ENCODE results near the gene EXOC3. TPM values are rescaled to one million over a fixed set of nuclear protein-coding genes. Genes with fewer than 3 reads are reported as not detected.

EXOC3 gene
- total RNA-seq, 3 donors from 2014 or later, result 49.8 to 63.7 (median 53.3) TPM

- H3K27ac ChIP-seq, result no peak overlapping the region
- no peaks in the 10 kb centered on the region for H3K36me3 ChIP-seq
- H3K4me3 ChIP-seq, result no peak overlapping the region
- intact Hi-C loops (cut with DNase I; ENCODE audit: low total_unique reads), result no loop called here
- TF ChIP-seq POLR2AphosphoS5 (IDR thresholded peaks at IDR 0.05) (no peak), POLR2A (IDR thresholded peaks at IDR 0.05) (no peak), CTCF (IDR thresholded peaks at IDR 0.05) (no peak)
- DNase-seq (ENCODE audit: low spot score in 2 of 2), result no peak
- H3K27me3 ChIP-seq, result peaks cover 0 to 65% of the 10 kb centered on the region in 2 donors
- no peaks in the 10 kb centered on the region for H3K4me1 ChIP-seq
- no peaks in the 10 kb centered on the region for H3K9me3 ChIP-seq
These were observed 70.5 kb downstream of the EXOC3 start for GRCh38 chr5:513216-514100.

- H3K27ac ChIP-seq, result no peak overlapping the region
- no peaks in the 10 kb centered on the region for H3K36me3 ChIP-seq
- no peak for DNase-seq (ENCODE audit: low spot score in 2 of 2)
- intact Hi-C loops (cut with DNase I; ENCODE audit: low total_unique reads), result no loop called here
- H3K4me1 ChIP-seq, result no peaks in the 10 kb centered on the region
- no peaks in the 10 kb centered on the region for H3K9me3 ChIP-seq
- H3K27me3 ChIP-seq, result peaks cover 0 to 71% of the 10 kb centered on the region in 2 donors
- TF ChIP-seq POLR2A (IDR thresholded peaks at IDR 0.05) (no peak), POLR2AphosphoS5 (IDR thresholded peaks at IDR 0.05) (no peak), CTCF (IDR thresholded peaks at IDR 0.05) (no peak)
- no peak overlapping the region for H3K4me3 ChIP-seq
These were observed 71.1 kb downstream of the EXOC3 start for GRCh38 chr5:514101-514485.

GRCh38 chr5:514673-515072 is 71.7 kb downstream of the EXOC3 start:
- H3K27ac ChIP-seq, result no peak overlapping the region

GRCh38 chr5:515273-515836 is 72.4 kb downstream of the EXOC3 start:
- H3K27me3 ChIP-seq, result peaks cover 0 to 78% of the 10 kb centered on the region in 2 donors
- no peaks in the 10 kb centered on the region for H3K4me1 ChIP-seq
- no peak for DNase-seq (ENCODE audit: low spot score in 2 of 2)
- H3K4me3 ChIP-seq, result no peak overlapping the region
- TF ChIP-seq POLR2AphosphoS5 (IDR thresholded peaks at IDR 0.05) (no peak), POLR2A (IDR thresholded peaks at IDR 0.05) (no peak), CTCF (IDR thresholded peaks at IDR 0.05) (no peak)
- intact Hi-C loops (cut with DNase I; ENCODE audit: low total_unique reads), result no loop called here
- no peaks in the 10 kb centered on the region for H3K9me3 ChIP-seq
- no peaks in the 10 kb centered on the region for H3K36me3 ChIP-seq
- H3K27ac ChIP-seq, result no peak overlapping the region

More at GRCh38 chr5:514673-515072, 71.7 kb downstream of the EXOC3 start:
- Histone ChIP-seq H3K4me3 (no peak overlapping the region), H3K4me1 (no peaks in the 10 kb centered on the region), H3K9me3 (no peaks in the 10 kb centered on the region), H3K36me3 (no peaks in the 10 kb centered on the region), H3K27me3 (peaks cover 0 to 77% of the 10 kb centered on the region in 2 donors)
- intact Hi-C loops (cut with DNase I; ENCODE audit: low total_unique reads), result no loop called here
- no peak for DNase-seq (ENCODE audit: low spot score in 2 of 2)
- no peak for TF ChIP-seq POLR2A (IDR thresholded peaks at IDR 0.05)
- TF ChIP-seq CTCF (IDR thresholded peaks at IDR 0.05), result no peak
- TF ChIP-seq POLR2AphosphoS5 (IDR thresholded peaks at IDR 0.05), result no peak

- no peak overlapping the region for H3K4me3 ChIP-seq
- H3K27me3 ChIP-seq, result peaks cover 0 to 87% of the 10 kb centered on the region in 2 donors
- H3K36me3 ChIP-seq, result no peaks in the 10 kb centered on the region
- TF ChIP-seq POLR2AphosphoS5 (IDR thresholded peaks at IDR 0.05) (no peak), CTCF (IDR thresholded peaks at IDR 0.05) (no peak), POLR2A (IDR thresholded peaks at IDR 0.05) (no peak)
- no peaks in the 10 kb centered on the region for H3K4me1 ChIP-seq
- H3K9me3 ChIP-seq, result no peaks in the 10 kb centered on the region
- DNase-seq (ENCODE audit: low spot score in 2 of 2), result no peak
- intact Hi-C loops (cut with DNase I; ENCODE audit: low total_unique reads), result no loop called here
- H3K27ac ChIP-seq, result no peak overlapping the region
These were observed 73.5 kb downstream of the EXOC3 start for GRCh38 chr5:516338-516925.

Data from breast epithelium (tissue), 4 donors.